T-cell (primary cell): ENCODE measurements around the gene PLXDC1. TPM values are rescaled to one million over a fixed set of nuclear protein-coding genes. Genes with fewer than 3 reads are reported as not detected.

ENCODE experiments used
- ATAC-seq, 4 experiments: fragments of 200-7000 bp in 3 of 4; fragments of 150-1000 bp in 1 of 4; cut with Tn5 transposase; replicated peaks in 1 of 4; 1 replicate in 3 of 4; 2 replicates in 1 of 4; pipeline ENCODE4 v1.10.0; 2021; ENCODE audit warnings: moderate library complexity in 3 of 4, mild to moderate bottlenecking in 2 of 4, moderate number of reproducible peaks in 1 of 4
- CTCF ChIA-PET, 2 donors: fragments of 300-600 bp; sonication (Branson Sonifier 250); formaldehyde crosslinking; loops; one replicate each; lab custom pipeline; 2022; ENCODE audit warnings: antibody characterized with exemption in 2 of 2; lab: Charles Lee
- POLR2A ChIA-PET, 2 donors: fragments of 300-600 bp; sonication (Branson Sonifier 250); formaldehyde crosslinking; loops; one replicate each; lab custom pipeline; 2022; ENCODE audit warnings: antibody characterized with exemption in 2 of 2; lab: Charles Lee
- DNase-seq, 35 experiments: peaks; one replicate each; pipeline versions ENCODE4 v3.0.0 to v3.0.0-alpha.2; 2013 to 2023
- H3K27ac ChIP-seq: one replicate; pipeline ENCODE4 v1.5.1; 2013; ENCODE audit warnings: low read length
- H3K27me3 ChIP-seq, 2 experiments: replicated peaks in 1 of 2; 1 replicate in 1 of 2; 2 replicates in 1 of 2; pipeline versions ENCODE4 v1.6.1 to v1.7.0; 2013; ENCODE audit warnings: low read length in 1 of 2, mixed read lengths in 1 of 2; ENCODE audit not compliant: control insufficient read depth in 2 of 2, insufficient read depth in 2 of 2; ENCODE audit errors: extremely low read depth in 1 of 2
- H3K36me3 ChIP-seq, 2 donors: 1 replicate in 1 of 2; 2 replicates in 1 of 2; pipeline versions ENCODE4 v1.6.1 to v1.7.0; 2013; ENCODE audit warnings: low read length in 1 of 2; ENCODE audit not compliant: control insufficient read depth in 2 of 2, insufficient read depth in 1 of 2; ENCODE audit errors: extremely low read depth in 1 of 2
- H3K4me1 ChIP-seq, 2 experiments: 1 replicate in 1 of 2; 2 replicates in 1 of 2; pipeline versions ENCODE4 v1.6.1 to v1.7.0; 2013; ENCODE audit warnings: low read length in 2 of 2, mixed read lengths in 1 of 2; ENCODE audit not compliant: insufficient read depth in 2 of 2, control insufficient read depth in 1 of 2; ENCODE audit errors: extremely low read depth in 1 of 2
- H3K4me3 ChIP-seq, 2 donors: 1 replicate in 1 of 2; 2 replicates in 1 of 2; pipeline versions ENCODE4 v1.5.1 to v1.7.0; 2013; ENCODE audit warnings: mild to moderate bottlenecking in 2 of 2, low read length in 1 of 2, moderate library complexity in 1 of 2; ENCODE audit not compliant: control insufficient read depth in 1 of 2; ENCODE audit errors: extremely low read depth in 1 of 2
- H3K9me3 ChIP-seq: 2 replicates; pipeline ENCODE4 v1.7.0; 2013
- H3K27ac Mint-ChIP-seq, 2 donors: one replicate each; pipeline ENCODE4 v1.8.0; 2020 to 2021; ENCODE audit warnings: mild to moderate bottlenecking in 2 of 2, mixed read lengths in 2 of 2
- H3K27me3 Mint-ChIP-seq, 2 donors: one replicate each; pipeline ENCODE4 v1.8.0; 2021 to 2022; ENCODE audit warnings: mixed read lengths in 2 of 2
- H3K36me3 Mint-ChIP-seq: one replicate; pipeline ENCODE4 v1.8.0; 2021; ENCODE audit warnings: mixed read lengths
- H3K4me1 Mint-ChIP-seq, 3 donors: one replicate each; pipeline ENCODE4 v1.8.0; 2020 to 2022; ENCODE audit warnings: mixed read lengths in 3 of 3, mild to moderate bottlenecking in 1 of 3
- H3K4me3 Mint-ChIP-seq, 3 donors: one replicate each; pipeline ENCODE4 v1.8.0; 2020 to 2022; ENCODE audit warnings: mild to moderate bottlenecking in 3 of 3, mixed read lengths in 3 of 3, moderate library complexity in 3 of 3
- H3K9me3 Mint-ChIP-seq, 3 donors: one replicate each; pipeline ENCODE4 v1.8.0; 2020 to 2022; ENCODE audit warnings: mixed read lengths in 3 of 3
- WGBS: methylation state at CpG from one replicate; pipeline ENCODE4 v1.1.5; 2013; ENCODE audit warnings: missing lambda C conversion rate; ENCODE audit not compliant: insufficient coverage; 5-methylcytosine and 5-hydroxymethylcytosine counted together
- total RNA-seq, 35 experiments: library from RNA in 6 of 35; stranded (reverse) in 6 of 35; fragments of 120-200 nt in 1 of 35; gene quantifications; one replicate each; pipeline versions ENCODE4 v1.2.1 to v1.2.4 and lab custom pipeline; 2013 to 2026

PLXDC1 gene
- total RNA-seq (10 to 100 TPM in 3 of 5 donors, 1 to 10 TPM in 2; 6.3 to 74.9 (median 13.9) TPM), total RNA-seq (lab: John Stamatoyannopoulos, UW) (0.64 to 64.2 (median 18.1) reads per million in 29 experiments)
- 22.1 TPM for total RNA-seq (2013)

- peak within 1 kb of the TSS; percentile 92 to 99 for H3K4me3 ChIP-seq
- Mint-ChIP-seq H3K27ac (peak within 1 kb of the TSS; percentile 96 to 99), H3K27me3 (peaks cover 0 to 9% of the 10 kb centered on the region in 2 donors), H3K36me3 (peaks cover 5% of the 10 kb centered on the region), H3K9me3 (no peaks in the 10 kb centered on the region), H3K4me1 (peaks cover 46 to 65% (median 54%) of the 10 kb centered on the region in 3 donors), H3K4me3 (peak within 1 kb of the TSS; percentile 95 to 100 (median 100))
- DNase-seq (peak in 13 of 35 experiments; percentile 8 to 46 (median 25)), ATAC-seq (peak in 2 of 4 experiments; percentile 8 to 16)
- H3K36me3 ChIP-seq: no peaks in the 10 kb centered on the region
- peaks cover 0 to 16% of the 10 kb centered on the region in 2 experiments for H3K27me3 ChIP-seq
- peak within 1 kb of the TSS; percentile 70 for H3K27ac ChIP-seq
- no peaks in the 10 kb centered on the region for H3K9me3 ChIP-seq
- ChIA-PET CTCF (interaction anchor here (0.6 to 5.1 kb wide), 8 partner anchors 13 to 414 kb away, joined by 3 to 134 read pairs (median 4); no protein-coding TSS in a partner anchor), POLR2A (no interaction called here)
- 4% methylated on average over 29 of the region's 68 CpGs for WGBS
- peaks cover 2 to 53% of the 10 kb centered on the region in 2 experiments for H3K4me1 ChIP-seq
Observed at GRCh38 chr17:39151150-39151942, at the start of gene PLXDC1. TSS of gene PLXDC1 (minus strand) at chr17:39151637. CDS start at chr17:39151437, 200 bp downstream.

GRCh38 chr17:39200957-39201510, 49.6 kb upstream of the PLXDC1 start:
- Mint-ChIP-seq H3K4me3 (peak overlapping the region; percentile 91 to 99 (median 98)), H3K27ac (peak overlapping the region; percentile 100), H3K9me3 (no peaks in the 10 kb centered on the region), H3K27me3 (no peaks in the 10 kb centered on the region), H3K4me1 (peaks cover 45 to 56% (median 52%) of the 10 kb centered on the region in 3 donors), H3K36me3 (peaks cover 40% of the 10 kb centered on the region)
- Histone ChIP-seq H3K36me3 (peaks cover 0 to 46% of the 10 kb centered on the region in 2 donors), H3K4me1 (peaks cover 14 to 59% of the 10 kb centered on the region in 2 experiments), H3K27ac (peak overlapping the region; percentile 99), H3K4me3 (peak overlapping the region; percentile 74 to 77), H3K9me3 (no peaks in the 10 kb centered on the region), H3K27me3 (no peaks in the 10 kb centered on the region)
- CTCF ChIA-PET: interaction anchor here in 1 of 2 donors (0.7 to 1.1 kb wide), 2 partner anchors 16 to 137 kb away, joined by 3 read pairs; no protein-coding TSS in a partner anchor
- WGBS: 15% methylated on average over 6 of the region's 11 CpGs
- DNase-seq (no peak), ATAC-seq (no peak)
- POLR2A ChIA-PET: no interaction called here

GRCh38 chr17:39200070-39200879, 48.8 kb upstream of the PLXDC1 start, which contains the start of gene RPL19:
TSS of gene RPL19 (plus strand) at chr17:39200283. CDS start at chr17:39200345, 62 bp downstream.
- peak within 1 kb of the TSS; percentile 100 for H3K27ac Mint-ChIP-seq
- peak within 1 kb of the TSS; percentile 91 to 99 (median 98) for H3K4me3 Mint-ChIP-seq
- DNase-seq (peak in 34 of 35 experiments; percentile 58 to 85 (median 76)), ATAC-seq (peak; percentile 79 to 80 (median 80))
- ChIA-PET POLR2A (interaction anchor here (0.6 to 1.0 kb wide), 7 partner anchors 38 to 406 kb away, joined by 3 to 11 read pairs (median 4); no protein-coding TSS in a partner anchor), CTCF (interaction anchor here (0.6 to 1.9 kb wide), 9 partner anchors 32 to 642 kb away, joined by 4 to 10 read pairs (median 8); no protein-coding TSS in a partner anchor)
- peaks cover 40% of the 10 kb centered on the region for H3K36me3 Mint-ChIP-seq
- H3K9me3 Mint-ChIP-seq: no peaks in the 10 kb centered on the region
- Histone ChIP-seq H3K36me3 (peaks cover 0 to 43% of the 10 kb centered on the region in 2 donors), H3K4me1 (peaks cover 20 to 66% of the 10 kb centered on the region in 2 experiments), H3K27me3 (no peaks in the 10 kb centered on the region), H3K27ac (peak within 1 kb of the TSS; percentile 99), H3K4me3 (peak within 1 kb of the TSS; percentile 74 to 77), H3K9me3 (no peaks in the 10 kb centered on the region)
- peaks cover 53 to 64% (median 59%) of the 10 kb centered on the region in 3 donors for H3K4me1 Mint-ChIP-seq
- no peaks in the 10 kb centered on the region for H3K27me3 Mint-ChIP-seq
- under 1% methylated on average over 45 of the region's 52 CpGs for WGBS

DNA sequence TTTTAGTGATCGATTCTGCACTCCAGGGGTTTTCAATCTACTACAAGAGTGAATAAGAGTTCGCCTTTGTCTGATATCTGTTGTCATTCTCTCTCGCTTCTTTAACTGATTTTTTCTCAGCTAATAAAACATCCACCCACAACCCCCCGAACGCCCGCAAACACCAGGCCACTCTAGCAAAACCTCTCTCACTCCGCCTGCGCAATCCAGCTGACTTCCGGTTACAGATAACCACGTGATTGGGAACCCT, 48.3 kb upstream of the PLXDC1 start:
- POLR2A ChIA-PET: interaction anchor here (0.6 to 1.0 kb wide), 6 partner anchors 39 to 405 kb away, joined by 3 to 11 read pairs (median 6); no protein-coding TSS in a partner anchor
- Mint-ChIP-seq H3K27ac (peak overlapping the region; percentile 100), H3K4me3 (peak overlapping the region; percentile 91 to 99 (median 98)), H3K27me3 (no peaks in the 10 kb centered on the region), H3K9me3 (no peaks in the 10 kb centered on the region), H3K36me3 (peaks cover 37% of the 10 kb centered on the region), H3K4me1 (peaks cover 53 to 66% (median 62%) of the 10 kb centered on the region in 3 donors)
- Histone ChIP-seq H3K27ac (peak overlapping the region; percentile 99), H3K4me3 (peak overlapping the region; percentile 74 to 77), H3K36me3 (peaks cover 0 to 38% of the 10 kb centered on the region in 2 donors), H3K27me3 (no peaks in the 10 kb centered on the region), H3K4me1 (peaks cover 20 to 72% of the 10 kb centered on the region in 2 experiments), H3K9me3 (no peaks in the 10 kb centered on the region)
- ATAC-seq (peak; percentile 63 to 74 (median 68)), DNase-seq (peak in 34 of 35 experiments; percentile 68 to 94 (median 82))
- WGBS: 0% methylated on average over 2 of the region's 10 CpGs
- CTCF ChIA-PET: interaction anchor here (0.6 to 1.9 kb wide), 9 partner anchors 32 to 641 kb away, joined by 4 to 10 read pairs (median 8); no protein-coding TSS in a partner anchor

- POLR2A ChIA-PET: no interaction called here
- H3K27ac Mint-ChIP-seq: peak overlapping the region; percentile 100
- peak overlapping the region; percentile 91 to 99 (median 98) for H3K4me3 Mint-ChIP-seq
- no CpG with 5 or more reads among the region's 4 CpGs for WGBS
- DNase-seq (no peak), ATAC-seq (no peak)
- Histone ChIP-seq H3K27ac (peak overlapping the region; percentile 54), H3K4me1 (peaks cover 20 to 73% of the 10 kb centered on the region in 2 experiments), H3K9me3 (no peaks in the 10 kb centered on the region), H3K4me3 (peak overlapping the region in 1 of 2 donors; percentile 32), H3K36me3 (peaks cover 0 to 26% of the 10 kb centered on the region in 2 donors), H3K27me3 (no peaks in the 10 kb centered on the region)
- CTCF ChIA-PET: interaction anchor here in 1 of 2 donors (1.0 kb wide), 1 partner anchor 33 kb away, joined by 3 read pairs; no protein-coding TSS in a partner anchor
- H3K4me1 Mint-ChIP-seq: peaks cover 62 to 69% (median 64%) of the 10 kb centered on the region in 3 donors
- no peaks in the 10 kb centered on the region for H3K27me3 Mint-ChIP-seq
- no peaks in the 10 kb centered on the region for H3K9me3 Mint-ChIP-seq
- H3K36me3 Mint-ChIP-seq: peaks cover 22% of the 10 kb centered on the region
Observed at GRCh38 chr17:39198186-39198566, 46.7 kb upstream of the PLXDC1 start.
